Ovary (tissue), 9 donors: ENCODE results near the gene MTREX. TPM values are rescaled to one million over a fixed set of nuclear protein-coding genes. Genes with fewer than 3 reads are reported as not detected.

Experiments used
- DNase-seq, 5 donors: peaks; one replicate each; pipeline ENCODE4 v3.0.0-alpha.2; 2019 to 2020
- H3K27ac ChIP-seq, 2 donors: fragments of 200-600 bp; one replicate each; pipeline versions ENCODE4 v1.5.1 to v1.8.0; 2019 to 2022
- H3K27me3 ChIP-seq: fragments of 200-600 bp; one replicate; pipeline ENCODE4 v1.8.0; 2022
- H3K36me3 ChIP-seq: fragments of 200-600 bp; sonication (generic); one replicate; pipeline ENCODE4 v1.5.1; 2019
- H3K4me1 ChIP-seq: one replicate; pipeline ENCODE4 v1.8.1; 2013; ENCODE audit warnings: mild to moderate bottlenecking, moderate library complexity; ENCODE audit not compliant: insufficient read depth
- H3K4me3 ChIP-seq: fragments of 200-600 bp; sonication (generic); one replicate; pipeline ENCODE4 v1.5.1; 2017
- H3K9me3 ChIP-seq, 2 donors: fragments of 200-600 bp in 1 of 2; sonication (generic) in 1 of 2; one replicate each; pipeline versions ENCODE4 v1.5.1 to v1.8.1; 2013 to 2019; ENCODE audit warnings: mild to moderate bottlenecking in 1 of 2, moderate library complexity in 1 of 2
- EP300 ChIP-seq: sonication (generic); formaldehyde crosslinking; IDR thresholded peaks from one replicate; pipeline ENCODE4 v1.6.1; 2017; ENCODE audit warnings: antibody characterized with exemption
- POLR2A ChIP-seq: fragments of 450-650 bp; IDR thresholded peaks from one replicate; pipeline ENCODE4 v1.6.1; 2017; ENCODE audit warnings: antibody characterized with exemption, mild to moderate bottlenecking, moderate library complexity
- WGBS, 3 donors: extraction: QIAGEN DNeasy Blood & Tissue Kit in 1 of 3; methylation state at CpG; one replicate each; pipeline versions ENCODE4 v1.1.5 to v1.1.7; 2013 to 2017; 5-methylcytosine and 5-hydroxymethylcytosine counted together
- intact Hi-C, 4 donors: fragments of 100-400 bp; cut with DNase I; formaldehyde crosslinking; loops; one replicate each; pipeline versions ENCODE4 v1.11.0 to v1.15.1; 2022 to 2023
- polyA plus RNA-seq, 2 donors: library from polyadenylated mRNA; stranded (reverse); fragments of 200-250 nt in 1 of 2; fragments of 350-450 nt in 1 of 2; fragmentation: Illumina TruSeq in 1 of 2; extraction: RNeasy Lipid Tissue Mini Kit (QIAGEN cat#74804) in 1 of 2; gene quantifications; one replicate each; pipeline ENCODE4 v1.2.3, GENCODE V29; 2013 to 2014
- total RNA-seq, 7 donors: library from RNA; depleted of rRNA in 2 of 7; stranded (reverse); fragments of >200 nt in 2 of 7; fragmentation: NEBNext Ultra II Directional in 3 of 7; extraction: Animal tissue kit (Norgen Biotek cat#: 25700) in 3 of 7; gene quantifications; one replicate each; pipeline versions ENCODE4 v1.1.0 to v1.2.4, GENCODE V29; 2016 to 2023
- TF ChIP-seq, protein P1 (sequence below), 3 donors: fragments of 450-650 bp in 2 of 3; fragments of 200-600 bp in 1 of 3; IDR thresholded peaks; one replicate each; pipeline versions ENCODE4 v1.5.1 to v1.8.0; 2016 to 2022; ENCODE audit warnings: antibody characterized with exemption in 3 of 3, mild to moderate bottlenecking in 1 of 3
- donor health status: DM: no; HTN: no; CAD: no; lungs with moderate emphysema.
- donor health status: DM: no; HTN: no; CAD: no.
- donor health status: Bipolar disorder and iron deficiency.
- donor health status: DM: yes; HTN: yes; CAD: no.
- donor health status: DM: no; HTN: no; CAD: no.
- donor health status: DM: yes; HTN: yes; CAD: no.

MTREX gene
- total and polyA plus RNA-seq, 9 donors = 24.3 to 65.3 (median 62.1) TPM

DNA sequence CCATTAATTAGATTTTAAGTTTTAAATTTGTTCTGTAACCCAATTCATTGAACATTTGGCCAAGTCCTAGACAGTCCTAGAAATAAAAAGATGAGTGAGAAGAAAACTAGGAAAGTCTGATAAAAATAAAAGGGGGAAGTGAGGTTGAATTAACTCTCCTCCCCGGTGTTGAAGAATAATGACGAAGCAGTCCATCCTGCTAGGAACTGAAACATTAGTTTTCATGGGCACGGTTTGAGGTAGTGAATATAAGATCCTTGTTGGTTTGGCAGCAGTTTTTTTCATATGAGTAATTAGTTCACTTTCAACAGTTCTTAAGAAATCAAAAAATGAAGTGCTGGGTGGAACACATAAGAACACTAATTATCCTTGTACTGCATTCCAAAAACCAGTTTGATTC is 103.1 kb downstream of the MTREX start:
- DNase-seq = no peak
- Histone ChIP-seq H3K4me1 (no peaks in the 10 kb centered on the region), H3K27ac (no peak overlapping the region), H3K4me3 (no peak overlapping the region), H3K9me3 (no peaks in the 10 kb centered on the region), H3K27me3 (no peaks in the 10 kb centered on the region), H3K36me3 (no peaks in the 10 kb centered on the region)
- intact Hi-C loops = loop anchor here in 1 of 4 donors (5.0 kb wide), 1 partner anchor 281 kb away; no protein-coding TSS in a partner anchor
- 79 to 93% (median 90%) methylated on average over 3 of the region's 3 CpGs for WGBS, 3 donors
- no peak for TF ChIP-seq EP300
- TF ChIP-seq, protein P1, sequence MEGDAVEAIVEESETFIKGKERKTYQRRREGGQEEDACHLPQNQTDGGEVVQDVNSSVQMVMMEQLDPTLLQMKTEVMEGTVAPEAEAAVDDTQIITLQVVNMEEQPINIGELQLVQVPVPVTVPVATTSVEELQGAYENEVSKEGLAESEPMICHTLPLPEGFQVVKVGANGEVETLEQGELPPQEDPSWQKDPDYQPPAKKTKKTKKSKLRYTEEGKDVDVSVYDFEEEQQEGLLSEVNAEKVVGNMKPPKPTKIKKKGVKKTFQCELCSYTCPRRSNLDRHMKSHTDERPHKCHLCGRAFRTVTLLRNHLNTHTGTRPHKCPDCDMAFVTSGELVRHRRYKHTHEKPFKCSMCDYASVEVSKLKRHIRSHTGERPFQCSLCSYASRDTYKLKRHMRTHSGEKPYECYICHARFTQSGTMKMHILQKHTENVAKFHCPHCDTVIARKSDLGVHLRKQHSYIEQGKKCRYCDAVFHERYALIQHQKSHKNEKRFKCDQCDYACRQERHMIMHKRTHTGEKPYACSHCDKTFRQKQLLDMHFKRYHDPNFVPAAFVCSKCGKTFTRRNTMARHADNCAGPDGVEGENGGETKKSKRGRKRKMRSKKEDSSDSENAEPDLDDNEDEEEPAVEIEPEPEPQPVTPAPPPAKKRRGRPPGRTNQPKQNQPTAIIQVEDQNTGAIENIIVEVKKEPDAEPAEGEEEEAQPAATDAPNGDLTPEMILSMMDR (IDR thresholded peaks at IDR 0.05) = no peak
- no peak for TF ChIP-seq POLR2A

DNA sequence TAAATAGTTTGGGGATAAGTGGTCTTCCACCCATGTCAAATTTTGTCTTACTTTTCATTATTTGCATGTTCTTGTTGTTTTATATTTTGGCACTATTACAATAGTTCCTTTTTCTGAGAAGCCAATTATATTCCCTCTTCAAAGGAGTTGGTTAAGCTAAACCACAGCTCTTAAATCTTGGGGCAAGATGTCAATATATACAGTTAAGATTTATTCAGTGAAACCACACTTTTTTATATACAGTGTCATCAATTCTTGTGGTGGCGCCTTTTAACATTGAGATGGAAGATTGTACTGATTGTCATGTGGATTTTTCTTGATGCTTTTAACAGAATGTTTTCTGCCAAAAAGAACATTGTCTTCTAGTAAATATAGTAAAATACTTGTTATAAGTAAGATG is 104.1 kb downstream of the MTREX start:
- no peaks in the 10 kb centered on the region for H3K27me3 ChIP-seq
- no peak overlapping the region for H3K27ac ChIP-seq
- no peak for DNase-seq
- no peak overlapping the region for H3K4me3 ChIP-seq
- no peaks in the 10 kb centered on the region for H3K9me3 ChIP-seq
- H3K4me1 ChIP-seq = no peaks in the 10 kb centered on the region
- intact Hi-C loops = loop anchor here in 1 of 4 donors (5.0 kb wide), 1 partner anchor 280 kb away; no protein-coding TSS in a partner anchor
- H3K36me3 ChIP-seq = no peaks in the 10 kb centered on the region
- TF ChIP-seq POLR2A (no peak), EP300 (no peak)
- 94 to 99% (median 94%) methylated on average over 1 of the region's 1 CpG for WGBS, 3 donors

DNA sequence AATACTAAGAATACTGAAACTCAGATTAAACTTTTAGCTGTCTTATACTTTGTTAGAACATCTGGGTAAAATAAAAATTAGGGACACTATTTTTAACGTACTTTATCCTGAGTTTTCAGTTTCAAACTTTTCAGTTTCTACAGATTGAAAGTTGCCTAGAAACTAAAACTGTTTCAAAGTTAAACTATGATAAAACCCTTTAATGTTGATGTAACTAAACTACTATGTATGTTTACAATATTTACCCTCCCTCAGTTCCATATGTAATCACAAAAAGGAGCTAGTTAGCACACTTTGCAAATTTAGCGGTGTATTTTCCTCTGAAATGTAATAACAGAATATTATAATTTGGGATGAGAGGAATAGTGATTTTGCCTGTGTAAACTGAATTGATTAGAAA is 105.9 kb downstream of the MTREX start:
- Histone ChIP-seq H3K9me3 (no peaks in the 10 kb centered on the region), H3K27me3 (no peaks in the 10 kb centered on the region), H3K36me3 (no peaks in the 10 kb centered on the region), H3K4me1 (no peaks in the 10 kb centered on the region), H3K4me3 (no peak overlapping the region), H3K27ac (no peak overlapping the region)
- 77 to 91% (median 86%) methylated on average over 2 of the region's 2 CpGs for WGBS, 3 donors
- DNase-seq = no peak
- TF ChIP-seq, protein P1 (IDR thresholded peaks at IDR 0.05) = no peak
- TF ChIP-seq EP300 (no peak), POLR2A (no peak)
- intact Hi-C loops = loop anchor here in 1 of 4 donors (5.0 kb wide), 1 partner anchor 279 kb away; no protein-coding TSS in a partner anchor

DNA sequence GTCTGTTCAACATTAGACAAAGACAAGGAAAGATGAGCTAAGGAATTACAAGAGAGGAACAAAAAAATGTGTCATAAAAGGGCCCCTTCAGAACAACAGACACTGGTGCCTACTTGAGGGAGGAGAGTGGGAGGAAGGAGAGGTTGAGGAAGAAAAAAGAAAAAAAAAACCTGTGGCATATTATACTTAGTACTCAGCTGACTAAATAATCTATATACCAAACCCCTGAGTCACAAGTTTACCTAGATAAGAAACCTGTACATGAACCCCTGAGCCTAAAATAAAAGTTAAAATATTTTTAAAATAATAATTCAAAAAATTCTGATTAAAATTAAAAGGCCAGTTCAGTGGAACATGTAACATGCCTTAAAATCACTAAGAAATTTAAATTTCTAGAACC is 107.3 kb downstream of the MTREX start:
- H3K27me3 ChIP-seq = no peaks in the 10 kb centered on the region
- intact Hi-C loops = no loop called here
- H3K36me3 ChIP-seq = no peaks in the 10 kb centered on the region
- no peak overlapping the region for H3K4me3 ChIP-seq
- H3K4me1 ChIP-seq = no peaks in the 10 kb centered on the region
- DNase-seq = no peak
- no peaks in the 10 kb centered on the region for H3K9me3 ChIP-seq
- no peak for TF ChIP-seq POLR2A
- no peak for TF ChIP-seq EP300
- TF ChIP-seq, protein P1 (IDR thresholded peaks at IDR 0.05) = no peak
- no peak overlapping the region for H3K27ac ChIP-seq

DNA sequence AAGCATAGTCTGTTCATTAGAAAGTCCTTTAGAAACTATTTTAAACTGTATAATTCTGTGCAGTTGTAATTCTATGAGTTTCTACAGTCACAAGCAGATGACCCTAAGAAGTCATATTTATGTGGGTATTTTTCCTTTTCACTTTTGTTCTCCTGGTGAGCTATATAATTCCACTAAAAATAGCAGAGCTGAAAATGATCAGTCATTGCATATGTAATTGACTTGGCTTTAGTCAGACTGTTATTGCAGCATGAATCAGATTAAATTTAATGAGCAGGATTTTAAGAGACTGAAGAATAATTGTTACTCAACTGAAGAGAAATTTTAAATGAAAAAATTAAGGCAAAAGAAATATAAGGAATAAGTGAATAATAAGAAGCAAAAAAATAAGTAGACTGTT is 108.5 kb downstream of the MTREX start:
- intact Hi-C loops = no loop called here
- H3K36me3 ChIP-seq = no peaks in the 10 kb centered on the region
- no peak overlapping the region for H3K27ac ChIP-seq
- no peaks in the 10 kb centered on the region for H3K4me1 ChIP-seq
- DNase-seq = no peak
- H3K9me3 ChIP-seq = no peaks in the 10 kb centered on the region
- no peak overlapping the region for H3K4me3 ChIP-seq
- H3K27me3 ChIP-seq = no peaks in the 10 kb centered on the region
- no peak for TF ChIP-seq POLR2A
- TF ChIP-seq EP300 = no peak
- TF ChIP-seq, protein P1 (IDR thresholded peaks at IDR 0.05) = no peak
